Right lobe of liver (tissue), 6 donors: ENCODE measurements around the gene SYTL3. TPM values are rescaled to one million over a fixed set of nuclear protein-coding genes. Genes with fewer than 3 reads are reported as not detected.

Experiments used
- ATAC-seq, 4 donors: fragments of 200-7000 bp; cut with Tn5 transposase; one replicate each; pipeline ENCODE4 v1.9.1; 2020; ENCODE audit warnings: mild to moderate bottlenecking in 4 of 4, moderate library complexity in 4 of 4
- DNase-seq, 3 donors: peaks; one replicate each; pipeline ENCODE4 v3.0.0-alpha.2; 2020
- H3K27ac ChIP-seq, 3 donors: fragments of 200-600 bp; one replicate each; pipeline ENCODE4 v1.8.0; 2022
- H3K27me3 ChIP-seq, 2 donors: fragments of 200-600 bp; one replicate each; pipeline ENCODE4 v1.8.0; 2022
- H3K36me3 ChIP-seq, 4 donors: fragments of 200-600 bp; sonication (generic) in 1 of 4; one replicate each; pipeline versions ENCODE4 v1.5.1 to v1.8.0; 2017 to 2022; ENCODE audit warnings: control low read depth in 1 of 4
- H3K4me1 ChIP-seq, 4 donors: fragments of 200-600 bp; sonication (generic) in 1 of 4; one replicate each; pipeline versions ENCODE4 v1.5.1 to v1.8.0; 2017 to 2022; ENCODE audit warnings: control low read depth in 1 of 4
- H3K4me3 ChIP-seq, 3 donors: fragments of 200-600 bp; one replicate each; pipeline ENCODE4 v1.8.0; 2022
- H3K9me3 ChIP-seq, 4 donors: fragments of 200-600 bp; sonication (generic) in 1 of 4; one replicate each; pipeline versions ENCODE4 v1.5.1 to v1.8.0; 2017 to 2022; ENCODE audit warnings: control low read depth in 1 of 4
- POLR2A ChIP-seq: fragments of 450-650 bp; IDR thresholded peaks from one replicate; pipeline ENCODE4 v1.6.1; 2017; ENCODE audit warnings: antibody characterized with exemption, mild to moderate bottlenecking
- WGBS: methylation state at CpG from one replicate; pipeline ENCODE4 v1.1.6; 2018; ENCODE audit warnings: low coverage, low lambda C conversion rate; ENCODE audit not compliant: insufficient coverage; ENCODE audit errors: missing lambda C conversion rate; 5-methylcytosine and 5-hydroxymethylcytosine counted together
- intact Hi-C, 2 donors: fragments of 100-400 bp; cut with DNase I; formaldehyde crosslinking; loops; one replicate each; pipeline versions ENCODE4 v1.11.2 to v1.14.1; 2022
- total RNA-seq, 6 experiments: library from RNA; depleted of rRNA in 2 of 6; stranded (reverse); fragments of >200 nt in 2 of 6; fragmentation: NEBNext Ultra II Directional in 3 of 6; extraction: Animal tissue kit (Norgen Biotek cat#: 25700) in 3 of 6; gene quantifications; one replicate each; pipeline versions ENCODE4 v1.1.0 to v1.2.4, GENCODE V29; 2016 to 2023
- TF ChIP-seq, protein P1 (sequence below), 4 donors: fragments of 200-600 bp in 3 of 4; fragments of 450-650 bp in 1 of 4; IDR thresholded peaks; one replicate each; pipeline versions ENCODE4 v1.5.1 to v1.8.0; 2016 to 2022; ENCODE audit warnings: antibody characterized with exemption in 4 of 4, mild to moderate bottlenecking in 2 of 4
- donor health status: DM: no; HTN: yes; CAD: no.
- donor health status: DM: no; HTN: no; CAD: no.
- donor health status: DM: no; HTN: no; CAD: no.
- donor health status: DM: no; HTN: yes; CAD: no.
- donor health status: DM: no; HTN: yes; CAD: no.

The SYTL3 gene
- total RNA-seq, 6 experiments from 2014 or later, result 0.66 to 1.7 (median 1.0) TPM

DNA sequence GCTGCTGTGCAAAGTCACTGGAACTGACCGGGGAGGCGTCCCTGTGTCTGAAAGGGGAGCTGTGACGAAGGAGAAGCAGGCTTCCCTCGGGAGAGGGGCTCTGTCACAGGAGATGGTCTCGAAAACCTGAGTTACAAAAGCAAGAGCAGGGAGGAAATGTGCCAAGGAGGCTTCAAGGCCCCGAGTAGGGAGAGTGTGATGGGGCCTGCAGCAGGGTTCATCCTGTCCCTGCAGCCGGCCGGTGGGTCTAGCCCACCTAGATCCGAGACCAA lies 22.0 kb upstream of the SYTL3 start:
- no peak for DNase-seq

DNA sequence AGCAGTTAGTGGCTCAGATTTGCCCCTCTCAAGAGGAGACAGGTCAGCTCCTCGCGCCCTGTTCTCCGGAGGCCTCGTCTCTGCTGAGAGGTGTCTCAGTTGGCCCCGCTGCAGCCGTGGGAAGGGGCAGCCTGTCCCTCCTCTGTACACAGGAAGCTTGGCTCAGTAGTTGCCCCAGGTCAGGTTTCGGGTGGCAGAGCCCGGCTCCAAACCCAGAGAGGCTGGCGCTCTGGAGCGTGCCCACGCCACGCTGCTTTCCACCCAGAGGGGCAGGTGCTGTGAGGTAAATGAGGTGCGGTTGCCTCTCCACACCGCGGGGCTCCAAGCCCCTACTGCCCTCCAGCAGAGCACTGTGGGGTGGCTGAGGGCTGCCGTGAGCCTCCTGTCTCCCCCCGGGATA lies 21.3 kb upstream of the SYTL3 start:
- H3K4me1 ChIP-seq, result peaks cover 0 to 16% (median 8%) of the 10 kb centered on the region in 4 donors
- no CpG with 5 or more reads among the region's 17 CpGs for WGBS
- TF ChIP-seq, protein P1, sequence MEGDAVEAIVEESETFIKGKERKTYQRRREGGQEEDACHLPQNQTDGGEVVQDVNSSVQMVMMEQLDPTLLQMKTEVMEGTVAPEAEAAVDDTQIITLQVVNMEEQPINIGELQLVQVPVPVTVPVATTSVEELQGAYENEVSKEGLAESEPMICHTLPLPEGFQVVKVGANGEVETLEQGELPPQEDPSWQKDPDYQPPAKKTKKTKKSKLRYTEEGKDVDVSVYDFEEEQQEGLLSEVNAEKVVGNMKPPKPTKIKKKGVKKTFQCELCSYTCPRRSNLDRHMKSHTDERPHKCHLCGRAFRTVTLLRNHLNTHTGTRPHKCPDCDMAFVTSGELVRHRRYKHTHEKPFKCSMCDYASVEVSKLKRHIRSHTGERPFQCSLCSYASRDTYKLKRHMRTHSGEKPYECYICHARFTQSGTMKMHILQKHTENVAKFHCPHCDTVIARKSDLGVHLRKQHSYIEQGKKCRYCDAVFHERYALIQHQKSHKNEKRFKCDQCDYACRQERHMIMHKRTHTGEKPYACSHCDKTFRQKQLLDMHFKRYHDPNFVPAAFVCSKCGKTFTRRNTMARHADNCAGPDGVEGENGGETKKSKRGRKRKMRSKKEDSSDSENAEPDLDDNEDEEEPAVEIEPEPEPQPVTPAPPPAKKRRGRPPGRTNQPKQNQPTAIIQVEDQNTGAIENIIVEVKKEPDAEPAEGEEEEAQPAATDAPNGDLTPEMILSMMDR (IDR thresholded peaks at IDR 0.05), result no peak
- no peak for TF ChIP-seq POLR2A
- intact Hi-C loops, result no loop called here
- H3K27ac ChIP-seq, result no peak overlapping the region
- H3K4me3 ChIP-seq, result no peak overlapping the region
- no peaks in the 10 kb centered on the region for H3K27me3 ChIP-seq
- ATAC-seq (no peak), DNase-seq (peak in 1 of 3 donors; percentile 42)
- H3K36me3 ChIP-seq, result peaks cover 0 to 7% (median 1%) of the 10 kb centered on the region in 4 donors
- H3K9me3 ChIP-seq, result no peaks in the 10 kb centered on the region

More for the DNA sequence above, 22.0 kb upstream of the SYTL3 start:
- Histone ChIP-seq H3K4me3 (no peak overlapping the region), H3K9me3 (no peaks in the 10 kb centered on the region), H3K4me1 (peaks cover 0 to 16% (median 8%) of the 10 kb centered on the region in 4 donors), H3K36me3 (peaks cover 0 to 7% (median 1%) of the 10 kb centered on the region in 4 donors), H3K27ac (no peak overlapping the region), H3K27me3 (no peaks in the 10 kb centered on the region)
- WGBS, result 95% methylated on average over 5 of the region's 9 CpGs
- TF ChIP-seq, protein P1 (IDR thresholded peaks at IDR 0.05), result no peak
- TF ChIP-seq POLR2A, result no peak
- intact Hi-C loops, result no loop called here
- ATAC-seq, result no peak

DNA sequence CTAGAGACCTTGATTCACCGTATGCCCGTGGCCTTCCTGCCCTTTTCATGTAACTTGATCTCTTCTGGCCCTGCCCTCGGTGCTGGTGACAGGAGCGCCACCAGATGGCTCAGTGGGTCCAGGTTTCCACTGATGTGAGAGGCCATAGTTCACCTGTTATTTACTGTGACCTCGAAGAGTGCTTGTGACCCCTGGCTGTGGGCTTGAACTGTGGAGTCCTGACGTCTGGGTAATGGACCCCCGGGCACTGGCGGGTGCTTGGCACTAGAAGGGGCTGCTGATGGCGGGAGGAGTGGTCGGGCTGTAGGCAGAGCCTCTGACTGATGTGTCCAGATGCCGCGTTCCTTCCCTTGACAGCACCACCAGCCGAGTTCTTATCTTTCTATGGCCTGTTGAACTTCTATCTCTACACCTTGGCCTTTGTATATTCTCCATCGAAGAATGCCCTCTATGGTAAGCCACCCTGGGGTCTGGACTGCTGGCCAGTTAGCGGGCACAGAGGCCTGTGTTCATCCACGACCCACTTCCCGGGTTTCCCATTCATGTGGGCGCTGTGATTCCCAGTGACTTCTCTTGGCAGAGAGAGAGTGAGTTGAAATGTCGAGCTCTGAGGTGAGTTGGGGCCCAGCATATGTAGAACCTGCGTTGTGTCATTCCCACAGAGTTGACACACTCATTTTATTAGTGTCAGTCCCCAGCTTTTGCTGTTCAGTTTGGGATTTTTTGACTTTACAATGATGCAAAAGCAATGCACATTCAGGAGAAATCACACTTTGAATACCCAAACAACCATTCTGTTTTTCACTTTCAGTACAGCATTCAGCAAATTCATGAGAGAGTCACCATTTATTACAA lies 20.3 kb upstream of the SYTL3 start:
- ATAC-seq (peak; percentile 52 to 72 (median 56)), DNase-seq (peak in 1 of 3 donors; percentile 58)
- intact Hi-C loops, result no loop called here
- WGBS, result 80% methylated on average over 16 of the region's 20 CpGs
- TF ChIP-seq, protein P1 (IDR thresholded peaks at IDR 0.05), result peak in 3 of 4 donors; percentile 31 to 46 (median 36)
- TF ChIP-seq POLR2A, result no peak
- Histone ChIP-seq H3K36me3 (peaks cover 0 to 9% (median 1%) of the 10 kb centered on the region in 4 donors), H3K27ac (no peak overlapping the region), H3K4me3 (no peak overlapping the region), H3K27me3 (no peaks in the 10 kb centered on the region), H3K9me3 (no peaks in the 10 kb centered on the region), H3K4me1 (peaks cover 0 to 16% (median 8%) of the 10 kb centered on the region in 4 donors)

DNA sequence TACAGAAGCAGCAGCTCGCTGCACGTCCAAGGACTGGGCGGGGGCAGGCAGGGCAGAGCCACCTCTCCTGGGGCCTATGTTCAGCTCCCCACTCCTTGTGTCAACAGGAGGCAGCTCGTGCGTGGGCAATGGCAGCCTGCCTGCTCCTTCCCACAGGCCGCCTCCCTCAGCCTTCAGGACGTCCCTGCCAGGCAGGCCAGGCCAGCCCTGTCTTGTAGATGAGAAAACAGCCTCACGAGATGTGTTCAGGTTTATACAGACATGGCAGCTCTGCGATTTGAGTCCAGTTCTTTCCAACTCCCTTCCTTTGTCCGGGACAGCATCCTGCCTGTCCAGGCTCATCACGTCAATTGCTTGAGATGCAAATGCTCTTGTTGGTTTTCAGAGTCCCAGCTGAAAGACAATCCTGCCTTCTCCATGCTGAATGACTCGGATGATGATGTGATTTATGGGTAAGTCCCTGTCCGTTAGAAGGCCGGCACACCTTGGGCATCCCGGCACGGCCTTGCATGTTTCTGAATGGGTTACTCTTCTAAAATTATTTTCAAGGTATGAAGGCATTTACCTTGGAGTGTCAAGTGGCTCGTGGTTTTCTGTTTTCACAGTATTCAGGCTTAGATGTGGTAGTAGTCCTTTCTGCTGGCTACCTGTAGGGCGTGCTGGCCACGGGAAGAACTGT lies 18.8 kb upstream of the SYTL3 start:
- intact Hi-C loops, result no loop called here
- no peak overlapping the region for H3K4me3 ChIP-seq

More for the DNA sequence above, 18.8 kb upstream of the SYTL3 start:
- DNase-seq (peak in 1 of 3 donors; percentile 46), ATAC-seq (peak in 1 of 4 donors; percentile 7)
- Histone ChIP-seq H3K36me3 (peaks cover 0 to 14% (median 6%) of the 10 kb centered on the region in 4 donors), H3K4me1 (peaks cover 0 to 16% (median 8%) of the 10 kb centered on the region in 4 donors), H3K27ac (peak overlapping the region; percentile 17 to 54 (median 53)), H3K27me3 (no peaks in the 10 kb centered on the region), H3K9me3 (no peaks in the 10 kb centered on the region)
- WGBS, result 84% methylated on average over 15 of the region's 19 CpGs
- TF ChIP-seq POLR2A, result no peak
- TF ChIP-seq, protein P1 (IDR thresholded peaks at IDR 0.05), result no peak
